ENCODE data around the gene GCNT3. TPM values are rescaled to one million over a fixed set of nuclear protein-coding genes. Genes with fewer than 3 reads are reported as not detected.

The GCNT3 gene
- total and polyA plus RNA-seq, 2 of the 8 experiments (the other 6 are each of a cell fraction or from before 2014, with no cell fraction given): not detected

DNA sequence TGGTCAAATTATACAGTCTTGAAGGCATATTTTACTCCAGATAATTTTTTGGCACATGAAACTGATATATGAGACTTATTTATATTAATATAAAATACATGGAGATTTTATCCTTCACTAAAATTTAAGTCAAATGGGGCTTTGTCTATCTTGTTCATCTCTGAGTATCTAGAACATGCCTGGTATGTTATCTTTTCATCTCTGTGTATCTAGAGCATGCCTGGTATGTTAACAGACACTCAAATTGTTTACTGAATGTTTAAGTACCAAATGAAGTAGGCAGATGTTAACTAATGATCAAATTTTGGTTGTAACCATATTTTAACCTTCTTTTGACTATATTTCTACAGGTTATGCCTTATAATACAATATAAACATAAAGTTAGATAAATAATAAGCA is 38.0 kb downstream of the GCNT3 start:
- no peak overlapping the region for H3K14ac ChIP-seq (ENCODE audit: insufficient read length)
- H3K4me2 ChIP-seq (ENCODE audit: insufficient read depth in 1 of 2, low read depth in 2 of 2, low read length in 2 of 2): no peak overlapping the region
- H3K56ac ChIP-seq (replicated peaks; ENCODE audit: insufficient read length, low read depth, low read length): no peak overlapping the region
- H3K27me3 ChIP-seq (replicated peaks in 1 of 4; ENCODE audit: control insufficient read depth in 3 of 4, extremely low read depth in 1 of 4, insufficient read depth in 3 of 4, low read length in 3 of 4): no peaks in the 10 kb centered on the region
- no peak overlapping the region for H2BK5ac ChIP-seq (ENCODE audit: low read depth, low read length)
- no peaks in the 10 kb centered on the region for H3K4me1 ChIP-seq (replicated peaks in 1 of 4; ENCODE audit: control insufficient read depth in 3 of 4, insufficient read depth in 4 of 4, low read length in 3 of 4)
- no peak overlapping the region for H2AFZ ChIP-seq (ENCODE audit: low read length)
- no peak overlapping the region for H4K91ac ChIP-seq (replicated peaks; ENCODE audit: insufficient read length, low read length)
- H4K20me1 ChIP-seq (replicated peaks in 1 of 2; ENCODE audit: control insufficient read depth in 1 of 2, insufficient read depth in 2 of 2, low read length in 2 of 2): peaks cover under 1 to 4% of the 10 kb centered on the region in 2 experiments
- peaks cover 12 to 31% of the 10 kb centered on the region in 2 experiments for H3K79me2 ChIP-seq (ENCODE audit: control insufficient read depth in 1 of 2, insufficient read depth in 2 of 2, low read length in 2 of 2)
- no peak overlapping the region for H3K9ac ChIP-seq (replicated peaks in 1 of 4; ENCODE audit: extremely low read depth in 1 of 4, low read depth in 3 of 4, low read length in 3 of 4)
- no peak overlapping the region for H3K4ac ChIP-seq (replicated peaks; ENCODE audit: insufficient read length, low read depth, low read length)
- H2BK120ac ChIP-seq (replicated peaks; ENCODE audit: low read depth, low read length): no peak overlapping the region
- no peaks in the 10 kb centered on the region for H3K23me2 ChIP-seq (ENCODE audit: low read depth, low read length)
- no peak overlapping the region for H4K8ac ChIP-seq (ENCODE audit: extremely low read depth, insufficient read depth, low read length)
- no peak overlapping the region for H2AK5ac ChIP-seq (ENCODE audit: low read depth, low read length)
- no peak overlapping the region for H2BK20ac ChIP-seq (ENCODE audit: low read length)
- H4K5ac ChIP-seq (ENCODE audit: insufficient read length, low read depth, low read length): no peak overlapping the region
- H3K27ac ChIP-seq (ENCODE audit: low read depth, low read length): no peak overlapping the region
- no peak overlapping the region for H2BK12ac ChIP-seq (ENCODE audit: low read depth, low read length)
- H3K18ac ChIP-seq (ENCODE audit: extremely low read depth, low read length): no peak overlapping the region
- H3K9me3 ChIP-seq (ENCODE audit: insufficient read depth in 2 of 2, low read depth in 1 of 2, low read length in 1 of 2): peaks cover 0 to 3% of the 10 kb centered on the region in 2 experiments; a peak in 1 of 4 replicates
- no peak overlapping the region for H2BK15ac ChIP-seq (ENCODE audit: low read length)
- H3K4me3 ChIP-seq (ENCODE audit: extremely low read depth in 1 of 4, insufficient read depth in 2 of 4, low read depth in 3 of 4, low read length in 4 of 4): no peak overlapping the region
- DNase-seq (ENCODE audit: low read depth in 1 of 2, low spot score in 2 of 2) (no peak), FAIRE-seq (no peak)
- H3K36me3 ChIP-seq (ENCODE audit: control insufficient read depth in 2 of 4, insufficient read depth in 4 of 4, low read length in 3 of 4): peaks cover 5 to 57% (median 27%) of the 10 kb centered on the region in 4 experiments; a peak in 6 of 8 replicates
- H3K79me1 ChIP-seq (ENCODE audit: low read depth, low read length): peaks cover 11% of the 10 kb centered on the region
- no peak overlapping the region for H3K23ac ChIP-seq (ENCODE audit: insufficient read length)
- ChIA-PET CTCF (ENCODE audit: partially characterized antibody) (interaction anchor here (0.9 kb wide), 1 partner anchor 8 kb away, joined by 4 read pairs; the partner anchor contains the start of gene GTF2A2), POLR2A (ENCODE audit: partially characterized antibody) (no interaction called here)
- TF ChIP-seq RAD21 (IDR thresholded peaks at IDR 0.05 in 1 of 2, conservative IDR thresholded peaks at IDR 0.05 in 1 of 2; ENCODE audit: low read depth in 2 of 2, low read length in 2 of 2) (no peak), CBX8 (IDR thresholded peaks at IDR 0.05; ENCODE audit: borderline replicate concordance, low read depth, low read length) (no peak), TEAD4 (IDR thresholded peaks at IDR 0.05; ENCODE audit: low read depth, low read length) (no peak), KDM5A (IDR thresholded peaks at IDR 0.05; ENCODE audit: low read length) (no peak), ZNF274 (IDR thresholded peaks at IDR 0.05; ENCODE audit: borderline replicate concordance, extremely low read depth, low read length) (no peak), BACH1 (IDR thresholded peaks at IDR 0.05; ENCODE audit: low read length) (no peak), RFX5 (IDR thresholded peaks at IDR 0.05; ENCODE audit: borderline replicate concordance, low read depth, low read length) (no peak), CTBP2 (IDR thresholded peaks at IDR 0.05; ENCODE audit: borderline replicate concordance, insufficient read depth, insufficient read length, low read length) (no peak), SIRT6 (IDR thresholded peaks at IDR 0.05; ENCODE audit: low read length) (no peak), PHF8 (conservative IDR thresholded peaks at IDR 0.05; ENCODE audit: low read depth, low read length) (no peak), JUN (IDR thresholded peaks at IDR 0.05; ENCODE audit: low read depth, low read length) (no peak), GABPA (IDR thresholded peaks at IDR 0.05; ENCODE audit: borderline replicate concordance, insufficient read depth, low read length) (no peak), EZH2 (IDR thresholded peaks at IDR 0.05; ENCODE audit: low read depth, low read length, severe bottlenecking) (no peak), EGR1 (IDR thresholded peaks at IDR 0.05; ENCODE audit: borderline replicate concordance, low read depth, low read length) (no peak)
- TF ChIP-seq, protein P1, sequence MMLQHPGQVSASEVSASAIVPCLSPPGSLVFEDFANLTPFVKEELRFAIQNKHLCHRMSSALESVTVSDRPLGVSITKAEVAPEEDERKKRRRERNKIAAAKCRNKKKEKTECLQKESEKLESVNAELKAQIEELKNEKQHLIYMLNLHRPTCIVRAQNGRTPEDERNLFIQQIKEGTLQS (IDR thresholded peaks at IDR 0.05; ENCODE audit: insufficient read depth, low read depth, low read length): no peak
